ENCODE measurements around the gene SH2D3A. TPM values are rescaled to one million over a fixed set of nuclear protein-coding genes. Genes with fewer than 3 reads are reported as not detected.

The SH2D3A gene
- total and polyA plus RNA-seq, 2 of the 8 experiments (the other 6 are each of a cell fraction or from before 2014, with no cell fraction given), result 14.5 to 22.1 TPM

- Histone ChIP-seq H2BK120ac (replicated peaks; ENCODE audit: low read depth, low read length) (no peak overlapping the region), H2BK5ac (ENCODE audit: low read depth, low read length) (peak overlapping the region; percentile 6; the same call in 1 of the 2 replicates), H3K14ac (ENCODE audit: insufficient read length) (no peak overlapping the region), H3K9me3 (ENCODE audit: insufficient read depth in 2 of 2, low read depth in 1 of 2, low read length in 1 of 2) (no peaks in the 10 kb centered on the region), H3K18ac (ENCODE audit: extremely low read depth, low read length) (peak overlapping the region; percentile 78; the same call in 1 of the 2 replicates), H3K23ac (ENCODE audit: insufficient read length) (no peak overlapping the region), H3K27ac (ENCODE audit: low read depth, low read length) (peak overlapping the region; percentile 28; the same call in 1 of the 2 replicates), H3K79me2 (ENCODE audit: control insufficient read depth in 1 of 2, insufficient read depth in 2 of 2, low read length in 2 of 2) (peaks cover 0 to 12% of the 10 kb centered on the region in 2 experiments; a peak in 1 of 4 replicates), H3K36me3 (ENCODE audit: control insufficient read depth in 2 of 4, insufficient read depth in 4 of 4, low read length in 3 of 4) (peaks cover 0 to 4% (median 1%) of the 10 kb centered on the region in 4 experiments; a peak in 2 of 8 replicates), H4K5ac (ENCODE audit: insufficient read length, low read depth, low read length) (no peak overlapping the region), H2BK12ac (ENCODE audit: low read depth, low read length) (0 out of 2 replicates have a peak overlapping the region, but pooled peaks have one; percentile 11), H3K56ac (replicated peaks; ENCODE audit: insufficient read length, low read depth, low read length) (no peak overlapping the region), H3K9ac (replicated peaks in 1 of 4; ENCODE audit: extremely low read depth in 1 of 4, low read depth in 3 of 4, low read length in 3 of 4) (peak overlapping the region in 2 of 4 experiments; percentile 86 to 89; a peak in 5 of 7 replicates), H4K91ac (replicated peaks; ENCODE audit: insufficient read length, low read length) (peak overlapping the region; percentile 12), H3K23me2 (ENCODE audit: low read depth, low read length) (peaks cover 17% of the 10 kb centered on the region), H4K8ac (ENCODE audit: extremely low read depth, insufficient read depth, low read length) (no peak overlapping the region; the same call in 1 of the 2 replicates), H3K4me1 (replicated peaks in 1 of 4; ENCODE audit: control insufficient read depth in 3 of 4, insufficient read depth in 4 of 4, low read length in 3 of 4) (peaks cover 4 to 28% (median 16%) of the 10 kb centered on the region in 4 experiments), H3K27me3 (replicated peaks in 1 of 4; ENCODE audit: control insufficient read depth in 3 of 4, extremely low read depth in 1 of 4, insufficient read depth in 3 of 4, low read length in 3 of 4) (no peaks in the 10 kb centered on the region), H2AK5ac (ENCODE audit: low read depth, low read length) (no peak overlapping the region), H3K79me1 (ENCODE audit: low read depth, low read length) (peaks cover 5% of the 10 kb centered on the region), H4K20me1 (replicated peaks in 1 of 2; ENCODE audit: control insufficient read depth in 1 of 2, insufficient read depth in 2 of 2, low read length in 2 of 2) (peaks cover 0 to 4% of the 10 kb centered on the region in 2 experiments), H3K4ac (replicated peaks; ENCODE audit: insufficient read length, low read depth, low read length) (no peak overlapping the region), H3K4me2 (ENCODE audit: insufficient read depth in 1 of 2, low read depth in 2 of 2, low read length in 2 of 2) (peak overlapping the region; percentile 76 to 87), H2BK15ac (ENCODE audit: low read length) (no peak overlapping the region), H3K4me3 (ENCODE audit: extremely low read depth in 1 of 4, insufficient read depth in 2 of 4, low read depth in 3 of 4, low read length in 4 of 4) (peak overlapping the region; percentile 50 to 86 (median 69)), H2AFZ (ENCODE audit: low read length) (no peak overlapping the region), H2BK20ac (ENCODE audit: low read length) (no peak overlapping the region)
- TF ChIP-seq CTBP2 (IDR thresholded peaks at IDR 0.05; ENCODE audit: borderline replicate concordance, insufficient read depth, insufficient read length, low read length), result peak; percentile 43
- no peak for TF ChIP-seq SRF (IDR thresholded peaks at IDR 0.05; ENCODE audit: low read depth, low read length)
- 0 out of 2 replicates have a peak, but pooled peaks have one; percentile 3 for TF ChIP-seq YY1 (IDR thresholded peaks at IDR 0.05; ENCODE audit: low read depth, low read length)
- TF ChIP-seq ZNF274 (IDR thresholded peaks at IDR 0.05; ENCODE audit: borderline replicate concordance, extremely low read depth, low read length), result no peak
- TF ChIP-seq EP300 (IDR thresholded peaks at IDR 0.05; ENCODE audit: borderline replicate concordance in 1 of 2, low read depth in 2 of 2, low read length in 2 of 2), result no peak
- peak; percentile 91 for TF ChIP-seq SAP30 (IDR thresholded peaks at IDR 0.05; ENCODE audit: insufficient read depth, insufficient replicate concordance, low read length)
- TF ChIP-seq ATF2 (IDR thresholded peaks at IDR 0.05; ENCODE audit: low read length), result no peak
- 0 out of 4 replicates have a peak, but pooled peaks of 1 of the 2 experiments have one; percentile 64 for TF ChIP-seq HDAC2 (IDR thresholded peaks at IDR 0.05; ENCODE audit: borderline replicate concordance in 1 of 2, low read depth in 2 of 2, low read length in 2 of 2)
- TF ChIP-seq JUND (IDR thresholded peaks at IDR 0.05; ENCODE audit: low read length), result no peak
- DNase-seq (ENCODE audit: low read depth in 1 of 2, low spot score in 2 of 2), result no peak
- ChIA-PET CTCF (ENCODE audit: partially characterized antibody) (interaction anchor here (0.6 to 4.7 kb wide), 12 partner anchors 14 to 220 kb away, joined by 3 to 31 read pairs (median 6); partner anchors contain the start of genes C3 and VAV1), POLR2A (ENCODE audit: partially characterized antibody) (interaction anchor here (0.9 to 9.7 kb wide), 9 partner anchors 9 to 461 kb away, joined by 3 to 110 read pairs (median 3); partner anchors contain the start of genes SH2D3A, TNFSF9 and VAV1)
- 2% methylated on average over 9 of the region's 16 CpGs; no CpG with 5 or more reads in 1 of the 2 experiments for whole genome bisulfite sequencing, 2 experiments (ENCODE audit: extremely low coverage in 1 of 2, insufficient coverage in 1 of 2, insufficient read length in 1 of 2, insufficient replicate concordance in 2 of 2, low coverage in 1 of 2, low lambda C conversion rate in 2 of 2, missing lambda C conversion rate in 1 of 2)
- FAIRE-seq, result no peak
These were observed 30.3 kb downstream of the SH2D3A start for GRCh38 chr19:6736917-6737283.

Data from H1 (cell line).